Ishikawa (cell line): ENCODE data around the gene TTPAL.

Source experiments
- CEBPB ChIP-seq: IDR thresholded peaks from 2 replicates; pipeline ENCODE4 v1.6.1; 2012
- CREB1 ChIP-seq: IDR thresholded peaks from 2 replicates; pipeline ENCODE4 v1.6.1; 2012; ENCODE audit warnings: low read depth
- EGR1 ChIP-seq: IDR thresholded peaks from 2 replicates; pipeline ENCODE4 v1.6.1; 2012
- EP300 ChIP-seq: IDR thresholded peaks from 2 replicates; pipeline ENCODE4 v1.6.1; 2012; ENCODE audit warnings: borderline replicate concordance
- FOXM1 ChIP-seq: IDR thresholded peaks from 2 replicates; pipeline ENCODE4 v1.6.1; 2012; ENCODE audit warnings: low read depth, borderline replicate concordance
- NFIC ChIP-seq: IDR thresholded peaks from 2 replicates; pipeline ENCODE4 v1.6.1; 2012
- RAD21 ChIP-seq: IDR thresholded peaks from 2 replicates; pipeline ENCODE4 v1.6.1; 2012; ENCODE audit warnings: low read depth
- REST ChIP-seq: IDR thresholded peaks from 2 replicates; pipeline ENCODE4 v1.6.1; 2012; ENCODE audit warnings: low read depth, mild to moderate bottlenecking
- TAF1 ChIP-seq: IDR thresholded peaks from 2 replicates; pipeline ENCODE4 v1.6.1; 2012; ENCODE audit warnings: low read depth, mild to moderate bottlenecking
- TCF12 ChIP-seq: IDR thresholded peaks from 2 replicates; pipeline ENCODE4 v1.6.1; 2012; ENCODE audit warnings: low read depth
- TEAD4 ChIP-seq: IDR thresholded peaks from 2 replicates; pipeline ENCODE4 v1.6.1; 2012
- USF1 ChIP-seq: IDR thresholded peaks from 2 replicates; pipeline ENCODE4 v1.6.1; 2012
- YY1 ChIP-seq: IDR thresholded peaks from 2 replicates; pipeline ENCODE4 v1.6.1; 2012; ENCODE audit warnings: low read depth
- ZBTB7A ChIP-seq: IDR thresholded peaks from 2 replicates; pipeline ENCODE4 v1.6.1; 2012; ENCODE audit warnings: low read depth
- TF ChIP-seq, protein P1 (sequence below): IDR thresholded peaks from 2 replicates; pipeline ENCODE4 v1.6.1; 2012

TTPAL gene

GRCh38 chr20:44436393-44436792 lies 39.3 kb upstream of the TTPAL start:
- TF ChIP-seq RAD21 = no peak
- no peak for TF ChIP-seq EGR1
- no peak for TF ChIP-seq CEBPB
- no peak for TF ChIP-seq ZBTB7A
- TF ChIP-seq, protein P1, sequence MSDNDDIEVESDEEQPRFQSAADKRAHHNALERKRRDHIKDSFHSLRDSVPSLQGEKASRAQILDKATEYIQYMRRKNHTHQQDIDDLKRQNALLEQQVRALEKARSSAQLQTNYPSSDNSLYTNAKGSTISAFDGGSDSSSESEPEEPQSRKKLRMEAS = no peak
- TF ChIP-seq USF1 = no peak
- no peak for TF ChIP-seq YY1
- TF ChIP-seq NFIC = no peak
- no peak for TF ChIP-seq FOXM1
- TF ChIP-seq EP300 = no peak
- no peak for TF ChIP-seq TEAD4
- no peak for TF ChIP-seq TAF1
- no peak for TF ChIP-seq CREB1
- TF ChIP-seq REST = no peak
- TF ChIP-seq TCF12 = no peak

- TF ChIP-seq, protein P1 = no peak
- TF ChIP-seq USF1 = no peak
- no peak for TF ChIP-seq TAF1
- TF ChIP-seq TEAD4 = no peak
- TF ChIP-seq ZBTB7A = no peak
- TF ChIP-seq REST = no peak
- no peak for TF ChIP-seq CREB1
Measured at GRCh38 chr20:44437497-44437896, 38.2 kb upstream of the TTPAL start.

- TF ChIP-seq ZBTB7A (no peak), TAF1 (no peak), TCF12 (no peak), FOXM1 (no peak), CREB1 (no peak), RAD21 (no peak), NFIC (no peak), EP300 (no peak), USF1 (no peak), YY1 (no peak), TEAD4 (no peak), CEBPB (no peak), REST (no peak), EGR1 (no peak)
- TF ChIP-seq, protein P1 = no peak
Measured at GRCh38 chr20:44438782-44439181, 36.9 kb upstream of the TTPAL start.

DNA sequence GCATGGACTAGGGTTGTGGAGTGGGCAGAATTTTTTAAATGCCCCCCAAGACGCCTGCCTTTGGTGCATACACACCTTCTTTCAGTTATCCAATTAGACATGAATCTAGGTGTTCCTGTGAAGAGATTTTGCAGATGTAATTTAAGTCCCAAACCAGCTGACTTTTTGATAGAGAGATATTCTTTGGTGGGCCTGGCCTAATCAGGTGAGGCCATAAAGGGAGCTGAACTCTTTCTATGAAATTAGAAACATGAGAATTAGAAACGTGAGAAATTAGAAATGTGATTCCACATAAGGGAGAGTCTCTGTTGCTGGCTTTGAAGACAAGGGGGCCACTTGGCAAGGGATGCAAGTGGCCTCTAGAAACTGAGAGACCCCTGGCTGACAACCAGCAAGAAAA lies 36.4 kb upstream of the TTPAL start:
- TF ChIP-seq FOXM1 (no peak), CREB1 (no peak), EGR1 (no peak), RAD21 (no peak), TCF12 (no peak), TEAD4 (no peak), NFIC (no peak), EP300 (no peak), CEBPB (no peak), TAF1 (no peak), USF1 (no peak), REST (no peak)
- TF ChIP-seq, protein P1 = no peak
